Lower lobe of right lung (tissue), 2 donors: ENCODE data around the gene AOPEP. TPM values are rescaled to one million over a fixed set of nuclear protein-coding genes. Genes with fewer than 3 reads are reported as not detected.

Experiments used
- ATAC-seq, 2 donors: fragments of 200-7000 bp; cut with Tn5 transposase; one replicate each; pipeline ENCODE4 v1.9.1; 2020 to 2022; ENCODE audit warnings: mild to moderate bottlenecking in 2 of 2, moderate library complexity in 2 of 2
- DNase-seq: peaks from one replicate; pipeline ENCODE4 v3.0.0-alpha.2; 2020
- H3K27ac ChIP-seq: fragments of 200-600 bp; one replicate; pipeline ENCODE4 v1.8.0; 2022
- H3K27me3 ChIP-seq: fragments of 200-600 bp; one replicate; pipeline ENCODE4 v1.8.0; 2022; ENCODE audit warnings: low read depth
- H3K36me3 ChIP-seq: fragments of 200-600 bp; one replicate; pipeline ENCODE4 v1.8.0; 2022; ENCODE audit warnings: mild to moderate bottlenecking
- H3K4me1 ChIP-seq: fragments of 200-600 bp; one replicate; pipeline ENCODE4 v1.8.0; 2022
- H3K4me3 ChIP-seq: fragments of 200-600 bp; one replicate; pipeline ENCODE4 v1.8.0; 2022; ENCODE audit warnings: mild to moderate bottlenecking
- H3K9me3 ChIP-seq: fragments of 200-600 bp; one replicate; pipeline ENCODE4 v1.8.0; 2022
- intact Hi-C: fragments of 100-400 bp; cut with DNase I; formaldehyde crosslinking; loops from one replicate; pipeline ENCODE4 v1.11.0; 2022
- total RNA-seq: library from RNA; stranded (reverse); fragmentation: NEBNext Ultra II Directional; extraction: Animal tissue kit (Norgen Biotek cat#: 25700); gene quantifications from one replicate; pipeline ENCODE4 v1.2.1, GENCODE V29; 2021
- TF ChIP-seq, protein P1 (sequence below): fragments of 200-600 bp; IDR thresholded peaks from one replicate; pipeline ENCODE4 v1.8.0; 2022; ENCODE audit warnings: antibody characterized with exemption, mild to moderate bottlenecking
- donor health status: DM: no; HTN: yes; CAD: no; lungs with severe emphysema.

The AOPEP gene
- total RNA-seq, 1 donor from 2014 or later, result 63.7 TPM

DNA sequence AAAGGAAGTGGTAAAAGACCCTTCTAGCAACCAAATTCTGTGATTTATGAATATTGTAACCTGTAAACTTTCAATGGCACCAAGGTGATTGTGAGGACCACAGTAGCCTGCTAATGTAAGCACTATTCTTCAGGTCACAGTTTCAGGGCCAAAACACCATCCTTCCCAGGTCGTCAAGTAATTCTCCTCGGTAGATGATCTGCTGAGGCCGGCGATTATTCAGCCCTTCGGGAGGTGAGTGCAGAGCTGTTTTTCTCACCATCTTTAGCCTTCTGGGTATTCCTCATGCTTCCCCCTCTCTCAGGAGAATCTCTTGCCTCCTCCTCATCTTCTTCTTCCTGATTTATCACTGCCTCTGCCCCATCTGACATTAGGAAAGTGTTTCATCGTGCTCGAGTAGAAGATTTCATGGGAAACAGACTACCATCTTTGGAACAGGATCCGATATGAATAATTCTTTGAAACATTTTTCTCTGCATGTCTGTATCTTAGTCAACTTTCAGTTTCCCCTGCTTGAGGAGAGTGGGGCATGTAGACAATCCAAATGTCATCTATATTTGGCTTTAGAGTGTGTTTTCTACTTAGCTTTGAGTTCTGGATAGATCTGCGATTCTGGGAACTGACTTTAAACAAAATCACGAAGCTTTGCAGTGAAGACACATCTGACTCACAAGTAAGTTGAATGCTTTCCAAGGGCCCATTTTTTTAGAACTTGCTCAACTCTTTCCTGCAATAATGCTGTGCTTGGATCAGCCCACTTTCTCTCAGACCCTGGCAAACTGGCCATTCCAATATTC, 173.9 kb downstream of the AOPEP start:
- DNase-seq (no peak), ATAC-seq (peak; percentile 59 to 77)
- TF ChIP-seq, protein P1, sequence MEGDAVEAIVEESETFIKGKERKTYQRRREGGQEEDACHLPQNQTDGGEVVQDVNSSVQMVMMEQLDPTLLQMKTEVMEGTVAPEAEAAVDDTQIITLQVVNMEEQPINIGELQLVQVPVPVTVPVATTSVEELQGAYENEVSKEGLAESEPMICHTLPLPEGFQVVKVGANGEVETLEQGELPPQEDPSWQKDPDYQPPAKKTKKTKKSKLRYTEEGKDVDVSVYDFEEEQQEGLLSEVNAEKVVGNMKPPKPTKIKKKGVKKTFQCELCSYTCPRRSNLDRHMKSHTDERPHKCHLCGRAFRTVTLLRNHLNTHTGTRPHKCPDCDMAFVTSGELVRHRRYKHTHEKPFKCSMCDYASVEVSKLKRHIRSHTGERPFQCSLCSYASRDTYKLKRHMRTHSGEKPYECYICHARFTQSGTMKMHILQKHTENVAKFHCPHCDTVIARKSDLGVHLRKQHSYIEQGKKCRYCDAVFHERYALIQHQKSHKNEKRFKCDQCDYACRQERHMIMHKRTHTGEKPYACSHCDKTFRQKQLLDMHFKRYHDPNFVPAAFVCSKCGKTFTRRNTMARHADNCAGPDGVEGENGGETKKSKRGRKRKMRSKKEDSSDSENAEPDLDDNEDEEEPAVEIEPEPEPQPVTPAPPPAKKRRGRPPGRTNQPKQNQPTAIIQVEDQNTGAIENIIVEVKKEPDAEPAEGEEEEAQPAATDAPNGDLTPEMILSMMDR, result no peak
- H3K4me1 ChIP-seq, result peaks cover 17% of the 10 kb centered on the region
- no peaks in the 10 kb centered on the region for H3K36me3 ChIP-seq
- intact Hi-C loops, result no loop called here
- no peak overlapping the region for H3K4me3 ChIP-seq
- H3K9me3 ChIP-seq, result no peaks in the 10 kb centered on the region
- H3K27ac ChIP-seq, result peak overlapping the region; percentile 62
- no peaks in the 10 kb centered on the region for H3K27me3 ChIP-seq

DNA sequence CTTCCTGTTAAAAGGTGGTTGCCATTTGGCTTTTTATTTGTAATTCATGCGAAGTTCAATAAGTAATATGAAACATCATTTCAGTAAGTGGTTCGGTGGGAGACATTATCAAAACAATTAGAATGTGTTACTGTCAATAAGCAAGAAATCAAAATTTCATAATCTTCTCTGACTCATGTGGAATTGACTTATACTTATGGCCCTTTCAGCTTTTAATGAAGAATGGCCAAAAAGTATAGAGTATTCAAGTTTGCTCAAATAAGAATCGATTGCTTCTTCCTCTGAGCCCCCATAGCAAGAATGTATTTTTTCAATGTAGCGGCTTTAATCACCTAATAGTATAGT, 174.5 kb downstream of the AOPEP start:
- Histone ChIP-seq H3K4me1 (peaks cover 17% of the 10 kb centered on the region), H3K9me3 (no peaks in the 10 kb centered on the region), H3K4me3 (no peak overlapping the region), H3K27ac (peak overlapping the region; percentile 62), H3K36me3 (no peaks in the 10 kb centered on the region), H3K27me3 (no peaks in the 10 kb centered on the region)
- ATAC-seq (peak in 1 of 2 donors; percentile 24), DNase-seq (no peak)
- intact Hi-C loops, result no loop called here
- TF ChIP-seq, protein P1, result no peak

DNA sequence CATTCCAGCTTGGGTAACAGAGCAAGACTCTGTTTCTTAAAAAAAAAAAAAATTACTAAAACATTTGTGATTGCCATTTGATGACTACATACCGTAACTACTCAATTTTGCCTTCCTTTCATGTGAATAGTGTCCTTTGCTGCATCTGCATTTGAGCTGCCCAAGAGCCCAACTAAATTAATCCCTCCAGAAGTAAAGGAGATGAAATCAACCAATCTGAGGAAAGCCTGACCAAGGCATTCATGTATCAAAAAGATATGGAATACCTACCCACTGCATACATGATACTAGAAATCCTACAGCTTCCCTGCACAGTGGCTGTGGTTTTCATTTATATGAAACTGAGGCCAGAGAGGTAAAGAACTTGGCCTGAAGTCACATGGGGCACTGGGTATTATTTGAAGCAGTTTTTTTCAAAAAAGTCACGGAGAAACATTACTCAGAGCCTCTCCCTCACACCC, 177.5 kb downstream of the AOPEP start:
- no peak overlapping the region for H3K27ac ChIP-seq

DNA sequence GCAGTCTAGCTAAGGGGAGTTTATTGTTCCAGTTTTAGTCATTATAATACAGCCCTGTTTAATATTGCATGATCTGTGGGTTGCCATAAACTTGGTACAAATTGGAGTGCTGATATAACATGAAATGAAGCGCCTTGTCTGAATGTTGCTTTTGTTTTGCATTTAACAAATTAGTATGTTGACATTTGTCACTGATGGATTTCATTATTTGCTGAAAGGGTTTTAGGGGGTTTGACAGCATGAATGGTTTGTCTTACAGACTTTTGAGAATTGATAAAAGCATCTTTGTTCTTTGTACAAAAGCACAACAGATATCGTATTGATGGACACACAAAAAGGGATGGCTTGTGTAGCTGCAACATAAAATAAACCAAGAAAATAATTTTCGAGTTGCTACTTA, 178.3 kb downstream of the AOPEP start:
- Histone ChIP-seq H3K36me3 (no peaks in the 10 kb centered on the region), H3K9me3 (no peaks in the 10 kb centered on the region), H3K4me1 (peaks cover 34% of the 10 kb centered on the region), H3K27me3 (no peaks in the 10 kb centered on the region), H3K4me3 (no peak overlapping the region), H3K27ac (no peak overlapping the region)
- ATAC-seq (no peak), DNase-seq (no peak)
- intact Hi-C loops, result no loop called here
- TF ChIP-seq, protein P1, result no peak

More for the DNA sequence above, 177.5 kb downstream of the AOPEP start:
- TF ChIP-seq, protein P1, result no peak
- Histone ChIP-seq H3K27me3 (no peaks in the 10 kb centered on the region), H3K4me3 (no peak overlapping the region), H3K36me3 (no peaks in the 10 kb centered on the region), H3K9me3 (no peaks in the 10 kb centered on the region), H3K4me1 (peaks cover 34% of the 10 kb centered on the region)
- intact Hi-C loops, result no loop called here
- ATAC-seq, result no peak
- DNase-seq, result no peak

DNA sequence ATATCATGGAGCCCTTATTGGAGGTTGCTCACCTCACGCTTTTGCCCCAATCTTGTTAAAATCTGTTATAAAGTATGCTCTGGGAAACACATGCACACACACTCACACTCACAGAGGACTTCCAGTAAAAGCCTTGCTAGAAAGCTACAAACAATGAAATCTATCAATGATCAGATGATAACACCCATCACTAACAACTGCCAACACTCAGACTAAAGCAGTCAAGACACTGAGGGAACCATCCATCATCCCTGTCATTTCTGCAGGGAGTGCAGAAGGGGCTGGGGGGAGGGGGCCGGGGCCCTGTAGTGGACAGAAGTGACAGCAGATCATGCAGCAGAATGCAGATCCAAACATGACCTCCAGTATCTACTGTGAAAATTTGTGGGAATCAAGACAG, 179.1 kb downstream of the AOPEP start:
- ATAC-seq (no peak), DNase-seq (no peak)
- peaks cover 28% of the 10 kb centered on the region for H3K4me1 ChIP-seq
- TF ChIP-seq, protein P1, result no peak
- no peaks in the 10 kb centered on the region for H3K36me3 ChIP-seq
- no peaks in the 10 kb centered on the region for H3K9me3 ChIP-seq
- no peak overlapping the region for H3K27ac ChIP-seq
- H3K4me3 ChIP-seq, result no peak overlapping the region
- intact Hi-C loops, result no loop called here
- H3K27me3 ChIP-seq, result no peaks in the 10 kb centered on the region
